T1000 (cell line): ENCODE measurements around the gene KIF26B.

Source experiments
- DNase-seq: peaks from one replicate; lab custom pipeline; 2025; ENCODE audit warnings: mixed read lengths; lab: John Stamatoyannopoulos, UW

Gene KIF26B

GRCh38 chr1:245172829-245173228 is 18.0 kb downstream of the KIF26B start:
- DNase-seq: no peak

- no peak for DNase-seq
These were observed 18.8 kb downstream of the KIF26B start for GRCh38 chr1:245173446-245174211.

- DNase-seq: no peak
These were observed 22.5 kb downstream of the KIF26B start for GRCh38 chr1:245177071-245177900.

- no peak for DNase-seq
These were observed 24.9 kb downstream of the KIF26B start for GRCh38 chr1:245179706-245180105.

- DNase-seq: no peak
These were observed 25.8 kb downstream of the KIF26B start for GRCh38 chr1:245180496-245181157.

GRCh38 chr1:245181158-245181517 is 26.4 kb downstream of the KIF26B start:
- no peak for DNase-seq

GRCh38 chr1:245182028-245182427 is 27.2 kb downstream of the KIF26B start:
- no peak for DNase-seq

GRCh38 chr1:245183429-245183828 is 28.6 kb downstream of the KIF26B start:
- no peak for DNase-seq

- no peak for DNase-seq
These were observed 30.0 kb downstream of the KIF26B start for GRCh38 chr1:245184779-245185178.

- DNase-seq: no peak
These were observed 33.6 kb downstream of the KIF26B start for GRCh38 chr1:245188403-245188802.

GRCh38 chr1:245195398-245195797 is 40.6 kb downstream of the KIF26B start:
- no peak for DNase-seq

- DNase-seq: no peak
These were observed 42.3 kb downstream of the KIF26B start for GRCh38 chr1:245197121-245197520.

GRCh38 chr1:245197911-245198379 is 43.2 kb downstream of the KIF26B start:
- no peak for DNase-seq

GRCh38 chr1:245198748-245199516 is 44.1 kb downstream of the KIF26B start:
- no peak for DNase-seq

- no peak for DNase-seq
These were observed 45.4 kb downstream of the KIF26B start for GRCh38 chr1:245200146-245200545.

GRCh38 chr1:245201201-245201600 is 46.4 kb downstream of the KIF26B start:
- no peak for DNase-seq

- no peak for DNase-seq
These were observed 47.0 kb downstream of the KIF26B start for GRCh38 chr1:245201827-245202226.

- no peak for DNase-seq
These were observed 50.6 kb downstream of the KIF26B start for GRCh38 chr1:245205396-245205795.

- DNase-seq: no peak
These were observed 51.1 kb downstream of the KIF26B start for GRCh38 chr1:245205864-245206263.

GRCh38 chr1:245207056-245207638 is 52.4 kb downstream of the KIF26B start:
- DNase-seq: no peak

- DNase-seq: no peak
These were observed 53.0 kb downstream of the KIF26B start for GRCh38 chr1:245207801-245208200.
